Activated gamma-delta T cell (primary cell): ENCODE data around the gene GALM.
"Not testable (repeated sequence)": the region's sequence is repeated elsewhere in the genome, so short reads cannot be mapped to it uniquely, and the experiment has no call there.

ENCODE experiments used
- DNase-seq: peaks from one replicate; lab custom pipeline; 2025; lab: John Stamatoyannopoulos, UW

The GALM gene

GRCh38 chr2:38680868-38681267 lies 15.0 kb downstream of the GALM start:
- DNase-seq: not testable (repeated sequence)

- no peak for DNase-seq
Measured at GRCh38 chr2:38682008-38682575, 16.2 kb downstream of the GALM start.

GRCh38 chr2:38682620-38683019 lies 16.7 kb downstream of the GALM start:
- not testable (repeated sequence) for DNase-seq

- DNase-seq: no peak
Measured at GRCh38 chr2:38683766-38684165, 17.9 kb downstream of the GALM start.

- DNase-seq: no peak
Measured at GRCh38 chr2:38685116-38685735, 19.3 kb downstream of the GALM start.

GRCh38 chr2:38690499-38691420 lies 24.8 kb downstream of the GALM start:
- DNase-seq: no peak

GRCh38 chr2:38691994-38692393 lies 26.1 kb downstream of the GALM start:
- no peak for DNase-seq

GRCh38 chr2:38692636-38693318 lies 26.9 kb downstream of the GALM start:
- no peak for DNase-seq

- no peak for DNase-seq
Measured at GRCh38 chr2:38697116-38697840, 31.4 kb downstream of the GALM start.

- DNase-seq: no peak
Measured at GRCh38 chr2:38698467-38699003, 32.6 kb downstream of the GALM start.

- no peak for DNase-seq
Measured at GRCh38 chr2:38700113-38700785, 34.3 kb downstream of the GALM start.

GRCh38 chr2:38700881-38701458 lies 35.1 kb downstream of the GALM start:
- DNase-seq: no peak

GRCh38 chr2:38701542-38701941 lies 35.6 kb downstream of the GALM start:
- DNase-seq: no peak

GRCh38 chr2:38702413-38702812 lies 36.5 kb downstream of the GALM start:
- no peak for DNase-seq

GRCh38 chr2:38703336-38703735 lies 37.4 kb downstream of the GALM start:
- DNase-seq: not testable (repeated sequence)

- no peak for DNase-seq
Measured at GRCh38 chr2:38704664-38705063, 38.8 kb downstream of the GALM start.

- no peak for DNase-seq
Measured at GRCh38 chr2:38706846-38707345, 41.0 kb downstream of the GALM start.

- DNase-seq: not testable (repeated sequence)
Measured at GRCh38 chr2:38708491-38708890, 42.6 kb downstream of the GALM start.

GRCh38 chr2:38708900-38709566 lies 43.1 kb downstream of the GALM start:
- DNase-seq: no peak
